AG04449 (cell line): ENCODE measurements around the gene AP3S1.
A peak's percentile ranks its signal among the peaks of the same experiment; 100 is the strongest.

Experiments used
- CTCF ChIA-PET: fragments of 350-600 bp; formaldehyde crosslinking; extraction: SDS; loops from one replicate; lab custom pipeline; 2021; ENCODE audit warnings: antibody characterized with exemption; lab: Yijun Ruan, JAX
- POLR2A ChIA-PET: fragments of 400-600, 350-600 bp; formaldehyde crosslinking; extraction: SDS; loops from one replicate; lab custom pipeline; 2020; ENCODE audit warnings: antibody characterized with exemption, inconsistent platforms; lab: Yijun Ruan, JAX
- DNase-seq: peaks from one replicate; pipeline ENCODE4 v3.0.0-alpha.2; 2010; ENCODE audit warnings: low read depth, low spot score
- H3K4me3 ChIP-seq: 2 replicates; pipeline ENCODE4 v1.5.1; 2011; ENCODE audit warnings: low read depth, mild to moderate bottlenecking, control low read depth, low read length
- CTCF ChIP-seq: IDR thresholded peaks from one replicate; pipeline ENCODE4 v1.5.1; 2011; ENCODE audit warnings: mild to moderate bottlenecking, moderate library complexity, low read length, control low read depth, inconsistent platforms; ENCODE audit not compliant: insufficient read depth; ENCODE audit errors: missing control alignments

Gene AP3S1

DNA sequence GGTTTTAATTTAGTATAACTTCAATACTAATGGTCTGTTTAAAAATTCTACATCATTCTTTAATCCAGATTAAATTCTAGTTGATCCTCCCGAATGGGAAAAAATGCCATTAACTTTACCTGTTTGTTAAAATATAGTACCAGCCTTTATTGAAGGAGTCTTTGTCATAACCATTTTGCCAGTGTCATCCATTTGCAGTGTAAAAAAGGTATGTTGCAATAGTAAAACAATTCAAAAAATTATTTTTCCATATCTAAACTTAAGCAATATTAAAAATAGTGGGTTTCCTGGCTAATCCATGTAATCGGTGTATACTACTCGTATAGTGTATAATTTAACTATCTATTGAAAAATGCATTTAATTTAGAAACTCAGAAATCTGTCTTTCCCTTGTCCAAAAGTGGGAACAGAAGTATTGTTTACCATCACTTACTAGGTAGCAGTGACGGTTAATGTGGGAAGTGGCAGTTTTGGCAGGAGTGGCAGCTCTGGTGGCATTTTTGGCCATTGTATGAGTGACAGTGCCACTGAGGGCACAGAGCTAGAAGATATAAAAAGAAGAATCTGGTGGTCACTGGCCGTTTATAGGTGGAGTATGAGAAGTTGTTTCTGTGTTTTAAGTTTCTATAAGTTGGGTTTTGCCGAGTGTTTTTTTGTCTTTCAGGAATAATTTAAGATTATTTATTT, 1.9 kb downstream of the AP3S1 start:
- ChIA-PET CTCF (interaction anchor here (0.7 to 2.0 kb wide), 4 partner anchors 27 to 511 kb away, joined by 3 to 6 read pairs (median 4); no protein-coding TSS in a partner anchor), POLR2A (no interaction called here)
- no peak for TF ChIP-seq CTCF
- DNase-seq, result no peak
- peak overlapping the region; percentile 81 for H3K4me3 ChIP-seq

DNA sequence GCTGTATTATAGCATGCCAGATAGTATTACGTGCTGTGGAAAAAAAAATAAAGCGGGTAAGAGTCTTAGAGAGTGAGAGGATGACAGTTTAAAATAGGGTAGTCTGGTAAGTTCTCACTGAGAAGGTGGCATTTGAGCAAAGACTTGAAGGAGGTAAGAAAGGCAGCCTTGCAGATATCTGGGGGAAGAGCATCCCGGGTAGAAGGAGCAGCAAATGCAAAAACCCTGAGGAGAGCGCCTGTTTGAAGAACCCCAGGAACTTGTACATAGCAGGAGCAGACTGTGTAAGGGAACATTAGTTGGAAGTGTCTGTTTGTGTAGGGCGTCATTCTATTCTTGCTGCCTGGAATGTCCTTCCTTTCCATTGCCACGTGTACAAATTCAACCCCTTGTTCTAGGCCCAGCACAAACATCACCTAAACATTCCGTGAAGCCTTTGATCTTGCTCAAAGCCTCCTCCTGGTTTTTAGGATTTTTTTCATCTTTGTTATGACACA, 2.6 kb downstream of the AP3S1 start:
- ChIA-PET POLR2A (no interaction called here), CTCF (interaction anchor here (2.0 kb wide), 1 partner anchor 224 kb away, joined by 6 read pairs; no protein-coding TSS in a partner anchor)
- no peak for TF ChIP-seq CTCF
- DNase-seq, result no peak
- H3K4me3 ChIP-seq, result no peak overlapping the region

- ChIA-PET CTCF (interaction anchor here (1.8 kb wide), 1 partner anchor 8 kb away, joined by 4 read pairs; no protein-coding TSS in a partner anchor), POLR2A (no interaction called here)
- DNase-seq, result no peak
- no peak overlapping the region for H3K4me3 ChIP-seq
- TF ChIP-seq CTCF, result no peak
Measured at GRCh38 chr5:115847290-115847689, 5.6 kb downstream of the AP3S1 start.

- H3K4me3 ChIP-seq, result no peak overlapping the region
- CTCF ChIA-PET, result interaction anchor here (0.6 to 1.8 kb wide), 3 partner anchors 10 to 261 kb away, joined by 3 to 4 read pairs (median 3); no protein-coding TSS in a partner anchor
- no peak for DNase-seq
- no peak for TF ChIP-seq CTCF
- POLR2A ChIA-PET, result no interaction called here
Measured at GRCh38 chr5:115849258-115849798, 7.6 kb downstream of the AP3S1 start.

DNA sequence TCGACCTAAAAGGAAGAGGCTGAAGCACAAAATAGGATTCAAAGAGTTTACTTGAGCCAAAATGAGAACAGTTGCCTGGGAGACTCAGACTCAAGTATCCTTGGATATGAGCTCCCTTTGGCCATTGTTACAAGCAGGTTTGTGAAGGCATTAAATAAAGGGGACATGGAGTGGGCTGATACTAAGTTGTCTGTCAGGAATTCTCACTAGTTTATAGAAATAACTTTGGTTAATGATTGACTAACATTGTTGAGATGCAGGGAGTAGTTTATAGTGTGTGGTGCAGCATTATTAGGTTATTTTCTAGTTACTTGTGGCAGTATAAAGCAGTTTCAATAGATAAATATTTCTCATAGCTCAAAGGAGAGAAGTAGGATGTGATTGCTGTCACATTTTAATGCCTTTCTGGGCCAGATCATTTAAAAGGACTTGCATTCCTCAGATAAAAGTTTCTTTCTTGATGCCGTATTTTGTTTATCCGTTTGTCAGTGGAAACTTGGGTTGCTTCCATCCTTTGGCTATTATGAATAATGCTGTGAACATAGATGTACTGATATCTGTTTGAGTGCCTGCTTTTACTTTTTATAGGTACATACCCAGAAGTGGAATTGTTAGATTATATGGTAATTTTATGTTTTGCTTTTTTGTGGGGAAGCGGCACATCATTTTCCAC, 9.1 kb downstream of the AP3S1 start:
- H3K4me3 ChIP-seq, result no peak overlapping the region
- ChIA-PET CTCF (no interaction called here), POLR2A (no interaction called here)
- no peak for TF ChIP-seq CTCF
- DNase-seq, result no peak

DNA sequence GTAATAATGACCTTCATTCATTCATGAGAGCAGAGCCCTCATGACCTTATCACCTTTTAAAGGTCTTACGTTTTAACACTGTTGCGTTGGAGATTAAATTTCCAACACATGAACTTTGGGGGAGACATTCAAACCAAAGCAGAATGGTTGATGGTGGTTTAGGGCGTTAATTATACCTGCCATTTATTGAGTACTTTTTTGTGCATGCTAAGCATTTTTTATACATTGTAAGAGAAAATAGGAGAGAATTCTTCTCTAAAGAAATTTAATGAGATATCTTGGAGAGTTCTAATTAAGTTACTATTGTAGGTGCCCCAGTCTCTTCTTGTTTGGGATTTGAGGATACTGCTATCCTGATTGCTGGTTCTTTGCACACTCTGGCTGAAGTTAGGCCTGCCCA, 12.4 kb downstream of the AP3S1 start:
- TF ChIP-seq CTCF, result no peak
- DNase-seq, result no peak
- H3K4me3 ChIP-seq, result no peak overlapping the region
- ChIA-PET POLR2A (no interaction called here), CTCF (no interaction called here)
